ENCODE data around the gene SEC14L1. TPM values are rescaled to one million over a fixed set of nuclear protein-coding genes. Genes with fewer than 3 reads are reported as not detected.

SEC14L1 gene
- total RNA-seq, 1 experiment from 2014 or later, result 58.6 TPM

DNA sequence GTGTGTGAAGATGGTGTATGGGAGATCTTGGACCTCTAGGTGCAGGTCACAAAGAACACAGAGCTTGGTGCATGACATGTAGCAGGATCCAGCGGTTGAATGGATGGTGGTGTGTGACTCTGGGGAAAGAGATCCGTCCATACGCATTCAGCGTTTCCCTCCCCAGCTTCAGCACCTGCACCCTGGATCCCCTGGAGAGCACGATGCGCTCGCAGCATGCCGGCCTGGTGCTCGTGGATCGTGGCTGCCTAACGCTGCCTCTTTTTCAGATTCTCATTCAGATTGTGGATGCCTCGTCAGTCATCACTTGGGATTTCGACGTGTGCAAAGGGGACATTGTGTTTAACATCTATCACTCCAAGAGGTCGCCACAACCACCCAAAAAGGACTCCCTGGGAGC is 70.9 kb downstream of the SEC14L1 start:
- Histone ChIP-seq H3K4me2 (ENCODE audit: insufficient read depth, insufficient read length, low read length) (no peak overlapping the region), H3T11ph (ENCODE audit: low read length) (no peak overlapping the region), H3K18ac (ENCODE audit: insufficient read length, low read depth, low read length) (no peak overlapping the region), H3K23me2 (ENCODE audit: insufficient read length, low read depth, low read length, poor library complexity, severe bottlenecking) (no peaks in the 10 kb centered on the region), H3K14ac (ENCODE audit: insufficient read depth, low read length) (no peak overlapping the region), H2BK20ac (ENCODE audit: low read depth, low read length, poor library complexity, severe bottlenecking) (no peak overlapping the region), H3K79me2 (ENCODE audit: insufficient read depth, low read length) (no peaks in the 10 kb centered on the region), H4K91ac (ENCODE audit: insufficient read length, low read depth, low read length) (no peak overlapping the region), H4K8ac (replicated peaks; ENCODE audit: insufficient read length, low read depth, low read length) (no peak overlapping the region), H4K5ac (ENCODE audit: insufficient read length, low read depth, low read length) (no peak overlapping the region), H2BK120ac (ENCODE audit: low read depth, low read length, poor library complexity, severe bottlenecking) (no peak overlapping the region), H2AFZ (ENCODE audit: low read length) (no peak overlapping the region), H3K23ac (ENCODE audit: insufficient read length, low read depth, low read length) (no peak overlapping the region), H3K9ac (ENCODE audit: extremely low read depth, insufficient read length, low read length) (no peak overlapping the region), H3K4me1 (ENCODE audit: insufficient read depth, low read length) (no peaks in the 10 kb centered on the region), H2BK12ac (ENCODE audit: insufficient read length, low read depth, low read length) (no peak overlapping the region), H2AK5ac (ENCODE audit: insufficient read length, low read length) (no peak overlapping the region), H3K79me1 (ENCODE audit: insufficient read depth, low read depth, low read length, poor library complexity, severe bottlenecking) (no peaks in the 10 kb centered on the region), H3K4ac (ENCODE audit: low read depth, low read length) (no peak overlapping the region), H4K20me1 (ENCODE audit: control insufficient read depth, insufficient read depth, insufficient read length) (no peaks in the 10 kb centered on the region), H3K9me3 (ENCODE audit: control insufficient read depth, low read depth, low read length) (no peaks in the 10 kb centered on the region), H2BK5ac (ENCODE audit: insufficient read length, low read length) (no peak overlapping the region), H3K27me3 (ENCODE audit: insufficient read depth, low read length) (no peaks in the 10 kb centered on the region), H3K56ac (ENCODE audit: insufficient read length, low read depth, low read length) (no peak overlapping the region), H3K27ac (ENCODE audit: insufficient read length, low read depth, low read length) (no peak overlapping the region), H2BK15ac (ENCODE audit: low read depth, low read length) (no peak overlapping the region)
- Mint-ChIP-seq H3K27ac (no peak overlapping the region), H3K9me3 (no peaks in the 10 kb centered on the region), H3K27me3 (ENCODE audit: low read depth) (no peaks in the 10 kb centered on the region), H3K36me3 (ENCODE audit: insufficient read depth in 1 of 3, low read depth in 3 of 3) (peaks cover 14 to 74% (median 55%) of the 10 kb centered on the region in 3 experiments; a peak in 6 of 7 replicates), H3K4me3 (no peak overlapping the region), H3K4me1 (peaks cover 2 to 7% of the 10 kb centered on the region in 2 experiments; a peak in 3 of 4 replicates)
- TF ChIP-seq, protein P1, sequence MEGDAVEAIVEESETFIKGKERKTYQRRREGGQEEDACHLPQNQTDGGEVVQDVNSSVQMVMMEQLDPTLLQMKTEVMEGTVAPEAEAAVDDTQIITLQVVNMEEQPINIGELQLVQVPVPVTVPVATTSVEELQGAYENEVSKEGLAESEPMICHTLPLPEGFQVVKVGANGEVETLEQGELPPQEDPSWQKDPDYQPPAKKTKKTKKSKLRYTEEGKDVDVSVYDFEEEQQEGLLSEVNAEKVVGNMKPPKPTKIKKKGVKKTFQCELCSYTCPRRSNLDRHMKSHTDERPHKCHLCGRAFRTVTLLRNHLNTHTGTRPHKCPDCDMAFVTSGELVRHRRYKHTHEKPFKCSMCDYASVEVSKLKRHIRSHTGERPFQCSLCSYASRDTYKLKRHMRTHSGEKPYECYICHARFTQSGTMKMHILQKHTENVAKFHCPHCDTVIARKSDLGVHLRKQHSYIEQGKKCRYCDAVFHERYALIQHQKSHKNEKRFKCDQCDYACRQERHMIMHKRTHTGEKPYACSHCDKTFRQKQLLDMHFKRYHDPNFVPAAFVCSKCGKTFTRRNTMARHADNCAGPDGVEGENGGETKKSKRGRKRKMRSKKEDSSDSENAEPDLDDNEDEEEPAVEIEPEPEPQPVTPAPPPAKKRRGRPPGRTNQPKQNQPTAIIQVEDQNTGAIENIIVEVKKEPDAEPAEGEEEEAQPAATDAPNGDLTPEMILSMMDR (conservative IDR thresholded peaks at IDR 0.05), result no peak
- no CpG with 5 or more reads among the region's 15 CpGs for WGBS (ENCODE audit: extremely low coverage, insufficient read length, low lambda C conversion rate)
- DNase-seq, result no peak
